ENCODE data around the gene SKA1. TPM values are rescaled to one million over a fixed set of nuclear protein-coding genes. Genes with fewer than 3 reads are reported as not detected.

SKA1 gene
- total RNA-seq, 2 donors from 2014 or later, result 3.6 to 21.3 TPM

GRCh38 chr18:50372743-50373142 is 2.1 kb upstream of the SKA1 start:
- TF ChIP-seq, protein P1, sequence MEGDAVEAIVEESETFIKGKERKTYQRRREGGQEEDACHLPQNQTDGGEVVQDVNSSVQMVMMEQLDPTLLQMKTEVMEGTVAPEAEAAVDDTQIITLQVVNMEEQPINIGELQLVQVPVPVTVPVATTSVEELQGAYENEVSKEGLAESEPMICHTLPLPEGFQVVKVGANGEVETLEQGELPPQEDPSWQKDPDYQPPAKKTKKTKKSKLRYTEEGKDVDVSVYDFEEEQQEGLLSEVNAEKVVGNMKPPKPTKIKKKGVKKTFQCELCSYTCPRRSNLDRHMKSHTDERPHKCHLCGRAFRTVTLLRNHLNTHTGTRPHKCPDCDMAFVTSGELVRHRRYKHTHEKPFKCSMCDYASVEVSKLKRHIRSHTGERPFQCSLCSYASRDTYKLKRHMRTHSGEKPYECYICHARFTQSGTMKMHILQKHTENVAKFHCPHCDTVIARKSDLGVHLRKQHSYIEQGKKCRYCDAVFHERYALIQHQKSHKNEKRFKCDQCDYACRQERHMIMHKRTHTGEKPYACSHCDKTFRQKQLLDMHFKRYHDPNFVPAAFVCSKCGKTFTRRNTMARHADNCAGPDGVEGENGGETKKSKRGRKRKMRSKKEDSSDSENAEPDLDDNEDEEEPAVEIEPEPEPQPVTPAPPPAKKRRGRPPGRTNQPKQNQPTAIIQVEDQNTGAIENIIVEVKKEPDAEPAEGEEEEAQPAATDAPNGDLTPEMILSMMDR (IDR thresholded peaks at IDR 0.05), result no peak
- H3K27ac ChIP-seq, result no peak overlapping the region

GRCh38 chr18:50373561-50374219 is 1.2 kb upstream of the SKA1 start:
- DNase-seq, result peak; percentile 57
- TF ChIP-seq, protein P1 (IDR thresholded peaks at IDR 0.05), result no peak
- H3K36me3 ChIP-seq, result no peaks in the 10 kb centered on the region
- no peak overlapping the region for H3K4me3 ChIP-seq
- intact Hi-C loops (cut with DNase I), result loop anchor here (10.0 kb wide), 1 partner anchor 79 kb away; no protein-coding TSS in a partner anchor
- H3K27ac ChIP-seq, result peak overlapping the region; percentile 85
- no peaks in the 10 kb centered on the region for H3K9me3 ChIP-seq
- H3K4me1 ChIP-seq, result no peaks in the 10 kb centered on the region
- H3K9ac ChIP-seq (ENCODE audit: low read depth in 2 of 2, low read length in 2 of 2), result peak overlapping the region in 1 of 2 donors; percentile 87
- no peaks in the 10 kb centered on the region for H3K27me3 ChIP-seq

More at GRCh38 chr18:50372743-50373142, 2.1 kb upstream of the SKA1 start:
- intact Hi-C loops (cut with DNase I), result loop anchor here (10.0 kb wide), 1 partner anchor 78 kb away; no protein-coding TSS in a partner anchor
- Histone ChIP-seq H3K4me1 (no peaks in the 10 kb centered on the region), H3K27me3 (no peaks in the 10 kb centered on the region), H3K9me3 (no peaks in the 10 kb centered on the region), H3K9ac (ENCODE audit: low read depth in 2 of 2, low read length in 2 of 2) (no peak overlapping the region), H3K4me3 (no peak overlapping the region), H3K36me3 (no peaks in the 10 kb centered on the region)
- DNase-seq, result no peak

DNA sequence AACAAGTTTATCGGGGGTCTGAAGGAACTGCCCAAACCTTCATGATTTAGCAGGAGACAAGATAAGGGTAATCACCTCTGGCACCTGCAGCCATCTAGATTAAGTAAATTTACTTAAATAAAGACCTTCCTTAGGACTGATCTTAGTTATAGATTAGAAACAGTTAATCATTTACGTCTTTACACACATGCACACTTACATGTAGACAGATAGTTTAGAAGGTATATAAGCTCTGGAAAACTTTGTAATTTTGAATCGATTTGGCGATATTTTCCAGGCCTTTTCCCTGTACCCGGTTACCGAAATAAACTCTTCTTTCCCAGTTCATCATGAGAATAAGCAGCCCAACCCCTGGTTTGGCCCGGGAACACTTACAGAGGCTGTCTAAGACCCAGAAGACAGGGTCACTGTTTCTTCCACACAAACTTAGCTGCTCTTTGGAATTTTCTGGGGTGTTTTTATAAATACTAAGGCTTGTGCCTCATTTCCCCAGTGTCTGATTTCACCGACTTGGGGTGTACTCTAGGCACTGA is 560 bp upstream of the SKA1 start:
- Histone ChIP-seq H3K4me1 (no peaks in the 10 kb centered on the region), H3K27ac (peak overlapping the region; percentile 85), H3K9me3 (no peaks in the 10 kb centered on the region), H3K36me3 (no peaks in the 10 kb centered on the region), H3K4me3 (peak overlapping the region; percentile 59), H3K9ac (ENCODE audit: low read depth in 2 of 2, low read length in 2 of 2) (peak overlapping the region; percentile 13 to 87), H3K27me3 (no peaks in the 10 kb centered on the region)
- intact Hi-C loops (cut with DNase I), result loop anchor here (10.0 kb wide), 1 partner anchor 79 kb away; no protein-coding TSS in a partner anchor
- no peak for DNase-seq
- TF ChIP-seq, protein P1 (IDR thresholded peaks at IDR 0.05), result no peak

GRCh38 chr18:50377061-50377798 is 2.4 kb downstream of the SKA1 start:
- no peak overlapping the region for H3K9ac ChIP-seq (ENCODE audit: low read depth in 2 of 2, low read length in 2 of 2)
- no peaks in the 10 kb centered on the region for H3K27me3 ChIP-seq
- no peaks in the 10 kb centered on the region for H3K36me3 ChIP-seq
- TF ChIP-seq, protein P1 (IDR thresholded peaks at IDR 0.05), result no peak
- no peak overlapping the region for H3K4me3 ChIP-seq
- H3K4me1 ChIP-seq, result no peaks in the 10 kb centered on the region
- DNase-seq, result no peak
- intact Hi-C loops (cut with DNase I), result loop anchor here (10.0 kb wide), 1 partner anchor 82 kb away; no protein-coding TSS in a partner anchor
- no peak overlapping the region for H3K27ac ChIP-seq
- H3K9me3 ChIP-seq, result no peaks in the 10 kb centered on the region

GRCh38 chr18:50388988-50389387 is 14.1 kb downstream of the SKA1 start:
- intact Hi-C loops (cut with DNase I), result no loop called here
- H3K4me3 ChIP-seq, result no peak overlapping the region
- no peak for DNase-seq
- TF ChIP-seq, protein P1 (IDR thresholded peaks at IDR 0.05), result no peak
- H3K9ac ChIP-seq (ENCODE audit: low read depth in 2 of 2, low read length in 2 of 2), result no peak overlapping the region
- no peaks in the 10 kb centered on the region for H3K4me1 ChIP-seq
- H3K9me3 ChIP-seq, result no peaks in the 10 kb centered on the region
- H3K27ac ChIP-seq, result no peak overlapping the region
- no peaks in the 10 kb centered on the region for H3K27me3 ChIP-seq
- no peaks in the 10 kb centered on the region for H3K36me3 ChIP-seq
